RKO (cell line): ENCODE results near the gene OR5J2.
"Not testable (repeated sequence)": the region's sequence is repeated elsewhere in the genome, so short reads cannot be mapped to it uniquely, and the experiment has no call there.

Source experiments
- DNase-seq: peaks from one replicate; pipeline ENCODE4 v3.0.0-alpha.2; 2016; ENCODE audit warnings: low spot score

Gene OR5J2

GRCh38 chr11:56176318-56176717 lies at the start of gene OR5J2:
TSS of gene OR5J2 (plus strand) at chr11:56176618. CDS start at chr11:56176618, 0 bp downstream.
- DNase-seq = no peak

- no peak for DNase-seq
Measured at GRCh38 chr11:56140151-56140661, 36.2 kb upstream of the OR5J2 start, which contains the start of gene OR8J3. TSS of gene OR8J3 (minus strand) at chr11:56140201. CDS start at chr11:56137718, 2,483 bp downstream.

DNA sequence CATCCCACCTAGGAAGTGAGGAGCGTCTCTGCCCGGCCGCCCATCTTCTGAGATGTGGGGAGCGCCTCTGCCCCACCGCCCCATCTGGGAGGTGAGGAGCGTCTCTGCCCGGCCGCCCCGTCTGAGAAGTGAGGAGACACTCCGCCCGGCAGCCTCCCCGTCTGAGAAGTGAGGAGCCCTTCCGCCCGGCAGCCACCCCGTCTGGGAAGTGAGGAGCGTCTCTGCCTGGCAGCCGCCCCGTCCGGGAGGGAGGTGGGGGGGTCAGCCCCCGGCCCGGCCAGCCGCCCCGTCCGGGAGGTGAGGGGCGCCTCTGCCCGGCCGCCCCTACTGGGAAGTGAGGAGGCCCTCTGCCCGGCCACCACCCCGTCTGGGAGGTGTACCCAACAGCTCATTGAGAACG lies 32.7 kb upstream of the OR5J2 start:
- not testable (repeated sequence) for DNase-seq

DNA sequence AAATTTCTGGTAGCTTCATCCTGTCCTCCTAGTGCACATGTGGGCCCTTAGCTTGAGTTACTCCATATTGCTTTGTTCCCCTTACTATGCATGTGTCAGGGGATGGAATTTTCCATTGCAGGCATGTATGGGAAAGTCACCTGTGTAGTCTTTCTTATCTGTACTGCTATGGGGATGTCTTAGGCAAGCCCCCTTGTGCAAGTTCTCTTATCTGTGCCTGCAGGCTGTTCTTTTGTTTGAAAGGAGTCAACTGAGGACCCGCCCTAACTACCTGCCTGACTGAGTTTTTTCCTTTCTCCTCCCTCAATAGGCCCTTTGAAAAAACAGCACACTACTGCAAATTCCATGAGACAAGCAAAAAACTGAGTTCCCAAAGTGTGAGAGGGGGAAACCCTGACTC lies 25.0 kb upstream of the OR5J2 start:
- DNase-seq = no peak

- DNase-seq = no peak
Measured at GRCh38 chr11:56152333-56152732, 24.1 kb upstream of the OR5J2 start.

DNA sequence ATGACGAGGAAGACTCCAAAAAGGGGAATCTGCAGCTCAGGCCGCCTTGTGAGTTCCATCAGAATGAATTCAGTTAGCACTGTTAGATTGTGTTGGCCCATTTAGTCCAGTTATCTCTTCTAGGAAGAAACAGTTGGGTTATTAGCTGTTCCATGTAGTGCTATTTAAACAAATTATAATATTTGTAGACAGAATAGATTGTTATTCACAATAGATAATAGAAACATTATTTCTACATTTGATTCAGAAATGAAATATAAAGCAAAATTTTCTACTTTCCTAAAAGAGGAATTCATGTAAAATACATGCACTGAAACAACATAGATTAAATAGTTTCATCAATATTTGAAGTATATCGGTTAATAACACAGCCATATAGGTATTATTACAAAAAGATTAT lies 16.2 kb upstream of the OR5J2 start, which contains the start of gene OR8K5:
TSS of gene OR8K5 (minus strand) at position 101 of the 400 bp plus-strand sequence. CDS start at position 101, 0 bp downstream.
- DNase-seq = no peak

- DNase-seq = no peak
Measured at GRCh38 chr11:56163804-56164203, 12.6 kb upstream of the OR5J2 start.

DNA sequence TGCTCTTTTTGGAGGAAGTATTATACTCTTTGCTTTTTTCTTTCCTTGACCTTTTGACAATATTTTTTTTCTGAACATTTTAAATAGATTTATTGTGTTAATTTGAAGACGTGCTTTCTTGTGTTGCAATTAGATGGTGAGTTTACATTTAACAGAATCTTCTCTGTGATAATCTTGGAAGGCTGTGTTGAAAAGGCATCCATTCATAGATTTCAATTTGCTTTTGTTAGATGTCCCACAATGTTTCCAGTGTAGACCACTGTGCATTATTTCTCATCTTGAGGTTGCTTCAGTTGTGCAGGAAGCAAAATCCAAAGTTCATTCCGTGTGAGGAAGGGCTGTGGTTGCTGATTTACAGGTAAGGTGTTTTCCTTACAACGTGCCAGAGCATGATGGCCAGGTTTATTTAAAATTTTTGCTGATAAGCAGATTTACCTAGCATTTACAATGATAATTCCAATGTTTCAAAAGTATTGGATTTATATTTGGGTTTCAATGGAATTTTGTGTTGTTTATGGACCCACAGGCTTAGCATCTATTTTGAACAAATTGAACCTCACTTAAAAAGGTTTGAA lies 4.1 kb upstream of the OR5J2 start:
- no peak for DNase-seq

GRCh38 chr11:56183459-56183858 lies 7.0 kb downstream of the OR5J2 start:
- no peak for DNase-seq

GRCh38 chr11:56188602-56189001 lies 12.2 kb downstream of the OR5J2 start:
- DNase-seq = no peak

- no peak for DNase-seq
Measured at GRCh38 chr11:56196705-56197104, 20.3 kb downstream of the OR5J2 start.

GRCh38 chr11:56197367-56197766 lies 20.9 kb downstream of the OR5J2 start:
- DNase-seq = no peak

DNA sequence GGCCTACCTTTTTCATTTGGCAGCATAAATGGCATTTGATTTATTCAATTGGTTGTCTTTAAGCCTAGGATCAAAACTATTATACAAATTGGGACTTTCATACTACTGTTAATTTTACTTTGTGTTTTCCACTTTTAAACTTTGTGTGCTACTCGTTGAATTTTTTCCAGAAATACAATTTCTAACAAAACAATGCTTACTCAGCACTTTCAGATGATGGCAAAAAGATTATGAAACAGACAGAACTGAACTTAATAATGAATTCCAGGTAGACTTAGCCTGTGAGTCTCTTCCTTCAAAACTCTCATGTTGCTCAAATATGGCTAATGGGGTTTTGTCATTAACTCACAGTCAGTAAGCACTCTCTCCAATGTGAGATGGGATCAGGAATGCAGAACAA lies 31.4 kb downstream of the OR5J2 start:
- no peak for DNase-seq

GRCh38 chr11:56214537-56214936 lies 38.1 kb downstream of the OR5J2 start:
- no peak for DNase-seq

GRCh38 chr11:56219735-56220134 lies 43.3 kb downstream of the OR5J2 start:
- DNase-seq = not testable (repeated sequence)
